Measurements from ENCODE around the gene HDAC10.

HDAC10 gene

DNA sequence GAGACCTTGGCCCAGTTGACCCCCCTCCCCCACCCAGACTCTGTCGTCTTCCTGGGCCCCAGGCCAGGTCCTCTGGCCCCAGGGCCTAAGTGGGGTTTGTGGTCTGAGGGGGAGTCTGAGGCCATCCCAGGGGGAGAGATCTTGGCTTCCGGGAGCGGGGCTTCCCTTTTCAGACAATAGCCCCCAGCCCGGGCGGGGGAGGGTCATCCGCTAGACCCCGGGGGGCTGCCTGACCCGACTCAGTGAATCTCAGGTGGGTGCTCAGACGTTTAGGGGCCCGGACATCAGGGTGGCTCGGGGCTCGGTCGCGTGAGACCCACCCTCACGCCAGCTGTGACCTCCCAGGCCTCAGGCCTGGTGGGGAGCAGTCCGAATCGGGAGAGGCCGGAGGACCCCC lies 18.5 kb upstream of the HDAC10 start:
- DNase-seq: no peak

DNA sequence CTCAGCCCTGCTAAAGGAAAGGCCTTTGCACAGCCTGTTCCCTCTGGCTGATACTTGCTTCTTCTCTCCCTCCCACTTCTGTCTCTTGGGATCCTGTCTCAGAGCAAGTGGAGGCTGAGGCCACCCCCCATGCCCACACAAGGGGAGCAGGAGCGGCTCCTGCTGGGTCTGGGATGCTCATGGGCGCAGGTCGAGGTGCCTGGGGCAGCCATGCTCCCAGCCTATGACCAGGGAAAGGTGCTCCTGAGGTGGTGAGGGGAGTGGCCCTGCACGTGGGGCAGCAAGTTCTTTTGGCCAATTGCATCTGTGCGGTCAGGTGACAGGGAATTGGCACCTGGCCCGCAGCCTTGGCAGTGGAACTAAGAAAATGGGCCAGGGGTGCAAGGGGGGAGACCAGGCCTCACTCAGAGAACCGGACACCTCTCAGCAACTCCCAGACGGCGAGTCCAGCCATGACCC lies 17.6 kb upstream of the HDAC10 start:
- DNase-seq: no peak

DNA sequence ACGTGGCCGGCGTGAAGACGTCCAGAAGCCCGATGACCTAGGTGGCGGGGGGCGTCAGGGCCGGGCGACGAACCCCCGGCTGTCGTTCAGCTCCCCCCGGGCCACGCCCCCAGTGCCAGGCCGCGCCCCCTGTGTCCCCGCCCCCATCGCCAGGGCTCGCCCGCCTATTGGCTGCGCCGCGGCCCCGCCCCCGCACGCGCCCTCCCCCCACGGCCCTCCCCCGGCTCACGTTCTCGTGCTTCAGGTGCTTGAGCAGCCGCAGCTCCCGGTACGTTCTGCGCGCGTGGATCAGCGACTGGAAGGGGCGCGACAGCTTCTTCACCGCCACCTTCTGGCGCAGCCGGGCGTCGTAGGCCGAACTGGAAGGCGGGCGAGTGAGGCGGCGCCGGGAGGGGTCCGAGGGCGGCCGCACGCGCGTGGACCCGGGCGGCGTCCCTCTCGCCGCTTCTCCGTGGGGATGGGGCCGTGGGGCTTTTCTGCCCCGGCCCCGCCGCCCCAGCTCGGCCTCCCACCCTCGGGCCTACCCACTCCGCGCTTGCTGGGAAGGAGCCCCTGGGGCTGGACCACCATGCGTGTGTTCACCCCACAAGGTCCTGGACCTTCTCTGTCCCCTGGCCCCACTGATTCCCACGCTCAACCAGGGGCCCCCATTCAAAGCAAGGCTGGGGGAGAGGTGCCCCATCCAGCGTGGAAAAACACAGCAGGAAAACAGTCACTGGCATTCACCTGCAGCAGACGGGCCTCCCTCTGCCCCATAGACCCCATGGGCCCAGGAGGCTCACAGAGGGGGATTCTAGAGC lies 16.7 kb upstream of the HDAC10 start:
- DNase-seq: peak in 5 of 6 experiments; percentile 27 to 56 (median 49)

DNA sequence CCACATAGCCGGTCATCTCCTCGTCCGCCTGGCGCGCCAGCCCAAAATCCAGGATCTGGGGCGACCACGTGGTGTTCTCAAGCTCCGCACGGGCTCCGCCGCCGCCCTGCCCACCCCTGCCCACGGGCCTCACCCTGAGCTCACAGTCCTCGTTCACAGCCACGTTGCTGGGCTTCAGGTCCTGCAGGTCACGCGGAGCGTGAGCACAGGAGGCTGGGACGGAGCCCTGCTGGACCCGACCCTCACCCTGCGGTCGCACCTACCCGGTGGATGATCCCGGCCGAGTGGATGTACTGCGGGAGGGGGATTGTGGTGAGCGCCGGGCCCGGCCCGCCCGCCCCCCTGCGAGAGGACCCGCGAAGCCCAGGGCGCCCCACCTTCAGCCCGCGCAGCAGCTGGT lies 15.9 kb upstream of the HDAC10 start:
- no peak for DNase-seq

DNA sequence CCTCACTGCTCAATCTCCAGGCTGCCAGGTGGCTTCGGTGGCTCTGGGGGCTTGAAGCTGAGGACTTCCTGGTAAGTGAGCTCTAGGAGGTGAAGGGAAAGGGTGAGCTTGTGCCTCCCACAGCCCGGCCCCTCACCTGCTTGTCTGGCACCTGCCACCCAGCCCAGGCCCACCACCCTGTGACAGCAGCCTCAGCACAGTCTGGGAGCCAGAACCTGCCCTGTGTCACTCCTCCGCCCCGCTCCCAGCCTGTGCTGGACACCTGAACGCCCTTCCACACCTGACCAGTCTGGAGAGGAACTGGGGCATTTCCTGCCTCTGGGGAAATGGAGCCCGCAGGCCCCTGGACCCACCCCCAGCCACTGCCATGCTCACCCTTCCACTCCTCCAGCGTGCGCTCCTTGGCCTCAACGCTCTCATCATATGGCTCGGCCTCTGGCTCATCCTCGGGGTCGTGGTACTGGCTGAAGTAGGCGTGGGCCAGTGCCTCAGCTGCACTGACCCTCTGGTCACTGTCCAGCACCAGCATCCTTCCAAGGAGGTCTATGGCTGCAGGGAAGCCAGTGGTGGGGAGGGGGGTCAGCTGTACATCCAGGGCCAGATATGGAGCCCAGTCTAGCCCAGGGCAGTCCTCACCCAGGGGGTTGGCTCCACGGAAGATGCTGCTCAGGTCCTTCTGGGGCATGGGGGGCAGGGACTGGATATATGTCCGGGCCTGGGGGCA lies 14.0 kb upstream of the HDAC10 start:
- DNase-seq: no peak

DNA sequence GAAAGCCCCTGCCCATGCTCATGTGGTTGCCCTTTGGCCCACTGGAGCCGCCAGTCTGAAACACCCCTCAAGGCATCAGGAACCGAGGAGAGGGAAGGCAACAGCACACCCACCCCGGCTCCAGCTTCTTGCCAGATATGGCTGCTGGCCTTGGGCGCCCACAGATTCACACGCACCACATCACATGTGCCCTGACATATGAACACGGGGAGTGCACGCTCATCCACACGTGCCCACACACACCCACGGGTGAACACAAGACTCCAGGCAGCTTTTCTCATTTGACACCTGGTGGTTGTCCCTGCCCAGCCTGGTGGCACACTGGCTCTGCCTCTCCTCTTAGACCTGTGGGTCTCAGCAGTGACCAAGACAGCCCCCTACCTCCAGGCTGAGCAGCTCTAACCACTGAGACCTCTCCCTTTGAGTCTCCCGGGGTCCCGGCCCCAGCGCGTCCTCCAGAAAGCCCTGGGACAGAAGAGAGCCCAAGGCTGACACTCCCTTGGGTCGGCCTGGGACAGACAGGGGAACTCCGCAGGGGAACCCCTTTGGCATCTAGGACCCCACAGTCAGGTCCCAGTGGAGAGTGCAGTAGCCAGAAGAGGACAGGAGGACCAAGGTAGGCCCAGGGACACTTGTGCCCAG lies 13.2 kb upstream of the HDAC10 start:
- DNase-seq: no peak

DNA sequence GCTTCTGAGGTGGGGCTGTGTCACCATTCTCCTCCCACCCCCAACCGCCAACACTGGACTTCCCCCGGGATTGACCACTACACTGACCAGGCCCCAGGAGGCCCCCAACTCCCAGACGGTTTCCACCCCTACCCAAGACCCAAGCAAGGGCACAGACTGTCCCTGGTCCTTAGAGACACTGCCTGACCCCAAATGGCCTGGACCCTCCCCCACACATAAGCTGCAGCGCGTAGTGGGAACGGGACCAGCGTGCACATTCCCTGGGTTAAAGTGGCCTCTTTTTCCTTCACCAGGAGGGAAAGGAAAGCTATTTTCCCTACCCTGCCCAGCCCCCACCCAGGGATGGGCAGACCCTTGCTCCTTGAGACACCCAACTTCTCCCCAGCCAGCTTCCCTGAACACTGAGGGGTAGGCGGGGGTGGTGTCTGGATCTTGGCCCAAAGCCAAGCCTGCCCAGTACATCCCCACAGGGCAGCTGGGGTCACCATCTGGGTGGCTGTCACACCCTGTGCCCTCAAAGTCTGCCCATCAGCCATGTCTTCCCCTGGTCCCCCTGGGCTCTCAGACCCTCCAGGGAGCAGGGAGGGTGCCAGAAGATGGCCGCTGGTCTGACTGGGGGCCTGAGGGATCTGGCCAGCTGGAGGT lies 12.0 kb upstream of the HDAC10 start:
- DNase-seq: no peak

DNA sequence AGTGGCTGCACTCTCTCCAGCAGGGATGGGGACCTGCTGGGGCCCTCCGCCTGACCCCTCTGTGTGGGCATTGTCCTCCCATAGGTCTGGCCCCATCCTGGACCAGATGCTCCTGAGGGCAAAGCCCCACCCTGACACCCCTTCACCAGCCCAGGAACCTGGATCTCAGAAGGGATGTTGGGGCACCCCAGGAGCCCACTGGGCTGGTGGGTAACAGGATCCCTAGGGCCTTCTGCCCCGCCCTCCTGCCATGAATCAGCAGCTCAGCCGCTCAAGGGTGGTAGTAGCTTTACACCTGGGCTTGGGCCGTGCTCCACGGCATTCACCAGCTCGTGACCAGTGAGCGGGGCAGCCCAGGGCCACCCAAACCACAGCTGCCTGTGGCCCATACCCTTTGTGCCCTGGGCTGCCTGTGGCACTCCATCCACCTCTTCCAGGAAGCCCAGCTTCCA lies 11.4 kb upstream of the HDAC10 start:
- DNase-seq: no peak

DNA sequence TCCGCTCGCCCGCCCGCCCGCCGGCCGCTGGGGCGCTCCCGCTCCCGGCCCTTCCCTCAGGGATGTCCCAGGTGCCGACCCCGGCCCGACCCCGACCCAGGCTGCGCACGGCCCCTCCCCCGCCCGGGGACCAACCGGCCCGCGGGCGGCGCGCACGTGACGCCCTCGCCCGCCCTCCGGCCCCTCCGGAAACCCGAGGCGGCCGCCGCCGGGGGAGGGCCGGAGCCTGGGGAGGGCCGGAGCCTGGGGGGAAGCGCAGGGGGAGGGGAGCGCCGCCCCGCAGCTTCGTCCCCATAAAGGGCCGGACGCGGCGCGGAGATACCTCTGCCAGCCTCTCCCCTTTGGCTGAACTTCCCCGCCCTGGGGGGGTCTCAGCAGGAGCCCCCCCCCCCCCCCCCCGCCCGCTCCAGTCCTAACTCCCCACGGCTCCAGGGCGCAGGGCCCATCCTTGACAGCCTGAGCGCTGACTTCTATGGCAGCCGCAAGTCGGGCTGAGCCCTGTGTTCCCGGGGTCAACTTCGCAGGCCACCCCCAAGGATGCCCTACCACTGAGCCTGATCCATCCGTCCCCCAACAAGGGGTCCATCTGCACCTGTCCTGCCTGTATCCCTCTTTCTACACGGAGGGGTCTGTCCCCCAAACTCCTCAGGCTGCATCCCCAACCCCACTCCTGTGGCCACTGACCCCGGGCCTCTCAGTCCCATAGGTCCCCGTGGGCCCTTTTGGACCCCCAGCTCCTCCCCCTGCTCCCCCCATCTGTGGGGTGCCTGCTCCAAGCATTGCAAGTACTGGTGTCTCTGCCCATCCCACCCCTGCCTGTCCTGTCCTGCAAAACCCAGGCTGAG lies 10.8 kb upstream of the HDAC10 start, which contains the start of gene MAPK12:
TSS of gene MAPK12 (minus strand) at position 69 of the 845 bp plus-strand sequence. CDS start 174 bp downstream, outside the sequence.
- no peak for DNase-seq

DNA sequence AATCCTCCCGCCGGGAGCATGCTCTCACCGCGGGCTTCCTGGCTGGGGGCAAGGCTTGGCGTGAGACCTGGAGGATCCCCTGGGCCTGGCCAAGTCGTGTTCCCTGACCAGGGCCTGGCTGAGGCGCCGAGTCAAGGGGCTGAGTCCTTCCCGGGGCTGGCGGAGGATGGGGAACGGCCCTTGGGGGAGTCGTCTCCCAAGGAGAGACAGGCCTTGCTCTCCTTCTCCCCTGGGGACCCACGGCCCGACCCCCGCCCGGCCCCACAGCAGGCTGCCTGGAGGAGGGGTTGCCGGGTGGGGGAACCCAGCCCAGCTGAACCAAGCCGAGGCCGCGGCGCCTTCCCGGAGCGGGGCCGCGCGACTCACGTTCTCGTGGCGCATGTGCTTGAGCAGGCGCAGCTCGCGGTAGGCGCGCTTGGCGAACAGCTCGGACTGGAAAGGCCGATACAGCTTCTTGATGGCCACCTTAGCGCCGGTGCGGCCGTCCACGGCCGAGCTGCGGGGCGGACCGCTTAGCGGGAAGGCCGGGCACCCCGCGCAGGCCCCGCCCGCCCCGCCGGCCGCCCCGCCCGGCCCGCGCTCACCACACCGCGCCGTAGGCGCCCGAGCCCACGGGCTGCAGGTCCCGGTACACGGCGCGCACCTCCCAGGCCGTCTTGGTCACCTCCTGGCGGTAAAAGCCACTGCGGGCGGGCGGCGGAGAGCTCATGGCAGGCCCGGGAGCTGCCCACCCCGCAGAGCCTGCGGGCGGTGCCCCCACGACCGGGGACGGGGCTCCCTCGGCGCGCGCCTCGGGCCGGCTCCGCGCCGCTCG lies 9.9 kb upstream of the HDAC10 start:
- DNase-seq: peak in 1 of 6 experiments; percentile 16

DNA sequence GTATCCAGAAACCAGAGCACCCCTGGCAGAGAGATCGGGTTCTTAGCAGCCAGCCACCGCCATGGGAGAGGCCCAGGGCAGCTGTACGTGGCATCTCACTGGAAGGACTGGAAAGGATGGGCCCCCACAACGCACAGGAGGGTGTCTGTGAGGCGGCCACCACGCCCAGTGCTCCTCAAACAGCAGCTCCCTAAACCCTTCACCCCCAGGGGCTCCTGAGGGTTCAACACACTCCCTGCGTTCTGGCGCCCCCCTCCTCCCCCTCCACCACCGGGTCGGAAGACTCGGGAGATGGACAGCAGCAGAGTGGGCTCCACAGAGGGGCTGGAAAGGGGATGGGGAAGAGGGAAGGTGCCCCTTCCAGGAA lies 9.4 kb upstream of the HDAC10 start:
- no peak for DNase-seq

DNA sequence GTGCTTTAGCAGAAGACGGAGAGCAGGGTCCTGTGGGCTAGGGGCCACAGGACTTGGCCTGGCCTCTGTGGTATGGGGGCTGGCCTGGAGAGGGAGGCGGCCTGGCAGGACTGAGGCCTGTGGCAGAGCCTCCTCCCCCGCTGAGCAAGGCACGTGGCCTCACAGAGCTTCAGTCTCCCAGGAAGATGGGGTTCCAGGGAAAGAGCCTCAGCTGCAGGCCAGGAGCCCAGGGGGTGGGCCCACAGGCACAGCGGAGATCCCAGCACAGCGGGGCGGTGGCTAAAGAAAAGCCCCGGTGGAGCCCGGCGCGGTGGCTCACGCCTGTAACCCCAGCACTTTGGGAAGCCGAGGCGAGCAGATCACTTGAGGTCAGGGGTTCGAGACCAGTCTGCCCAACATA lies 8.2 kb upstream of the HDAC10 start:
- DNase-seq: no peak

DNA sequence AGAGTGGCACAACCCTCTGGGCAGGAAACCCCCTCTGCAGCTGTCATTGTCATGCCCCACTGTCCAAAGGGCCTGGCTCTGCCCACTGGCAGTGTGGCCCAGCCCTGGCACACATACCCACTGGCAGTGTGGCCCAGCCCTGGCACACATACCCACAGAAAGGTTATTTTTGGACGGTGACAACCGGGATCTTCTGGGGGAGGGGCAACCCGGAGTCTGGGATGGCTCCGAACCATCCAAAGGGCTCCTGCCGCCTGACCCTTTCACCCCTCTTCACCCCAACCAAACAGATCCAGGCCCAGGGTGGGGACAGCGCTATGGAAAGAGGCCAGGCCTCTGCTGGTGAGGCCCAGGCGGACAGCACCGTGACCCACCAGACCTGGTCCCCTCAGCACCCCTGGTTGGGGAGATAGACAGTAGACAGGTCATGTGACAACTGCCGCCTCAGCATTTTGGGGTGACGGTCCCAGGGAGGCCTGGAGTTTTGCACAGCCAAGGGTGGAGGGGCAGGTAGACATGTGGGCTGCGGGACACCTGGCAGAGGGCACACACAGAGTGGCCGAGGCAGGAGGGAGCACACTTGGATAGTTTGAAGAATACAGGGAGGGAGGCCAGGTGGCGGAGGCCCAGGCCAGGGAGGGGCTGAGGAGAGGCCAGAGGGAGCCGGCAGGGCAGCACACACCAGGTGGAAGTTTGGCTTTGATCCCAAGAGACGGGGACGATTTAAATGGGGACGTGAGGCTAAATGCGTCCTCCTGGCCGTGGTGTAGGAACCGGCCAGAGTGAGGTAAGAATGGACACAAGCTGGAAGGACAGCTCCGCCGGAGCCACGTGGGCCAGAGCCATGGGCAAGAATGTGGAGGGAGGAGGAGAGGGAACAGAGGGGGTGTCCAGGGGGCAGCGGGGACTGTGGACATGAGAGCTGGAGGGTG lies 7.6 kb upstream of the HDAC10 start:
- no peak for DNase-seq

DNA sequence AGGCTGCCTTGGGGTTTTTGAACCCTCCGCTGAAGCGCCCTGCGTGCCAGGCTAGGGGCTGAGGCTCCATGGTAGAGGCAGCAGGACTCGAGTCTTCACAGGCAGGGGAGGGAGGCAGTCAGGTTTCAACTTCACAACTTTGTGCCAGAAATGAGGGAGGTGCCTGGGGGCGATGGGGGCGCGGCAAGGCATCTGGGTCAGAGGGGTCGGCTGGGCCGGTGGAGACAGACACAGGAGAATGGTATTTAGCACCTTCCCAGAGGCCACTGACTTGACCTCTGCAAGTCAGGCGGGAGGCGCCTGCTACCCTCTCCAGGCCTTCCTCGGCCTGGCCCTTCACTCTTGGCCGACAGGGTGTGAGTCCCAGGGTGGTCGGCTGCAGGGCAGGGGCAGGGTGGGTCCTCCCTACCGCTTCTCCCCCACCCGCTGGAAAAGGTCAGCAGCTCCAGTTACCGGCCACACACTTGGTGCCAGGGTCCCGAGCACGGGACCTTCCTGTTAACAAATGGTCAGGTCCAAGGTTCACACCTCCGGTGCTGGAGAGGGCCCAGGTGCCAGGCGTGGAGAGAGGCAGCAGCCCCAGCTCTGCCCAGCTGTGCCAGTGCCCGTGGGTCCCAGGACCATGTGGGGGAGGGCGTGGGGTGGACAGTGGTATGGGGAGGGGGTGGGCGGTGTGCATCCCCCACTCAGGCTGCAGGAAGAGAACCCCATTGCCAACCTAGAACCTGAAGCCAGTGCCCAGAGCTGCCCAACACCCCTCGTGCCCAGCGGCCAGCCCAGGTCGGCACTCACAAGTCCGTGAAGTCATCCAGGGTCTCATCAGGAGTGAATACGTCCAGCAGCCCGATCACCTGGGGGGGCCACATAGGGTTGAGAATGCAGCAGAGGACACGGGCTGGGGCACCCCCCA lies 6.6 kb upstream of the HDAC10 start:
- no peak for DNase-seq

DNA sequence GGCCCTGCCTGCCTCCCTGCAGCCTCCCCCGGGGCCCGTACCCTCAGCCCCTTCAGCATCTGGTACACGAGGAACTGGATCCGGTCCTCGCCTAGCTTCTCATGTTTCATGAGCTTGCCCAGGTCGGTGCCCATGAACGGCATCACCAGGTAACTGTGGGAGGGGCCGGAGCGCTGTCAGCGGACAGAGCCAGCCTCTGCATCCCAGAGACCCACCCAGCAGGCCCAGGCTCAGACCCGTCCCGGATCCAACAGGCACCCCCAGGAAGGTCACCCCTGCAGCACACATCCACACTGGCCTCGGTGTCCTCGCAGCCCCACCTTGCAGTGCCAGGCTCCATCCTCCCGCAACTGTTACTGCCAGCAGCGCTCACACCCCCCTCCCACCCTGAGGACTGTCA lies 6.0 kb upstream of the HDAC10 start:
- DNase-seq: no peak

DNA sequence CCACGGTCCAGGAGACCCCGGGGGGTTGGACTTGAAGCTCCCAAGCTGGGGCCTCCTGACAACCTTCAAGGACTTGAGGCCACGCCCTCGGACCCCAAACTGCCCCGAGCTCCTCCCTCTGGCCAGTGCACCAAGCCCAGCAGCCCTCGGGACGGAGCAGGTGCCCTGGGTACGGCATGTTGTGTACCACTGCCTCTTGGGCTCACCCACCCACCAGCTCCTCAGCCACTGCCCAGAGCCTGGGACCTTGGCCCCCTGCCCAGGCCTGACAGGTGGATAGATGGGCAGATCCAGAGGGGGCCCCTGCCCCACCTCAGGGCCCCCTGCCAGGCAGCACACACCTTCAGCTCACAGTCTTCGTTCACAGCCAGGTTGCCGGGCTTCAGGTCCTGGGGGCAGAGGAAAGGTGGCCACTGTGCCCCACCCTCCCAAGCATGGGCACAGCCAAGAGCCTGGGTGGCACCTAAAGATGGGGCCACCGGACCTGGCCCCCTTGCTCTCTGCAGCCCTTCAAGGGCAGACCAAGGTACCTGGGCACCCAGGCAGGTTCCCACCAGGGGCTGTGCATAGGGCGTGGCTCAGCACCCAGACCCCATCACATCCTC lies 5.3 kb upstream of the HDAC10 start:
- DNase-seq: no peak

DNA sequence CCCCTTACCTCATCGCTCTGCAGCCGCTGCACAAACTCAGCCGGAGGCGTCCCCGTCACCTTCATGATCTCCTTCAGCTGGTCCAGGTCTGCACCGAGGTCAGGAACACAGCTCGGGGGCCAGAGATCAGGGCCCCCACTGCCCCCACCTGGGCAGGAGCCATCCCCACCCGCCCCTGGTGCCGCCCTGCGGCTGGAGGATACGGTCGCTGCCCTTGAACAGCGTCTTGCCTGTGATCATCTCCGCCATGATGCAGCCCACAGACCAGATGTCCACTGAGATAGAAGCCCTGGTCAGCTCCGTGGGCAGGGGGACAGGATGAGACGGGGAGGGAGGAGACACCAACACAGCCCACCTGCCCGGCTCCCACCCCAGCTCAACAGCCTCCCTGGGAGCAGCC lies 4.5 kb upstream of the HDAC10 start:
- DNase-seq: no peak

DNA sequence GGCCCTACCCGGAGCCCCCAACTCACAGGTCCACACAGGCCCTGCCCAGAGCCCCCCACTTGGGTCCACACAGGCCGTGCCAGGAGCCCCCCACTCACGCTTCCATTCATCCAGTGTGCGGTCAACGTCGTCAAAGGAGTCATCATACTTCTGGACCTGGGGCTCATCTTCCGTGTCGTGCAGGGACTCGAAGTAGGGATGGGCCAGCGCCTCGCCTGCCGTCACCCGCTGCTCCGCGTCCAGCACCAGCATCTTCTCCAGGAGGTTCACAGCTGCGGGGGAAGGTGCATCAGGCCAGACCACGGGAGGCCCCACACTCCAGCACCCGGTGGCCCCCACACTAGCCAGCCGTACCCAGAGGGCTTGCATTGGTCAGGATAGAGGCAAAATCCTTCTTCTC lies 4.0 kb upstream of the HDAC10 start:
- no peak for DNase-seq

DNA sequence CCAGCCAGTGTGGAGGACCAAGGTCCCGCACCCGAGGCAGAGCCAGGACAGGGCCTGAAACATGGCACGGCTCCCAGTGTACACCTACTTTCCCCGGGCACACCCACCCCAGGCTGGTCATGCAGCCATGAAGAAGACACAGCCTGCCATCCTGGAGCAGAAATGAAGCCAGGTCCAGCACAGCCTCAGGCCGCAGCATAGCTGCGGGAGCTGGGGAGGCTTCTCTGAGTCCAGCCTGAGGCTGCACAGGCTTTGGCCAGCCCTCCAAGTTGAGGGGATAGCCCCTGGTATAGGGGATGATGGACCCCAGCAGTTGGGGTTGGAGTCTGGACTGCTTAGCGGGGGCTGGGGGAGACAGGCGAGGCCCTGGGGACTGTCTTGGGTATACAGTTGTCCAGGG lies 2.9 kb upstream of the HDAC10 start:
- no peak for DNase-seq

All from stimulated activated naive CD4-positive, alpha-beta T cell (primary cell).